Fibroblast of the conjunctiva (primary cell): ENCODE results near the gene FOSL2.

Experiments used
- DNase-seq: peaks from one replicate; pipeline ENCODE4 v3.0.0-alpha.2; 2010; ENCODE audit warnings: low read depth

FOSL2 gene

DNA sequence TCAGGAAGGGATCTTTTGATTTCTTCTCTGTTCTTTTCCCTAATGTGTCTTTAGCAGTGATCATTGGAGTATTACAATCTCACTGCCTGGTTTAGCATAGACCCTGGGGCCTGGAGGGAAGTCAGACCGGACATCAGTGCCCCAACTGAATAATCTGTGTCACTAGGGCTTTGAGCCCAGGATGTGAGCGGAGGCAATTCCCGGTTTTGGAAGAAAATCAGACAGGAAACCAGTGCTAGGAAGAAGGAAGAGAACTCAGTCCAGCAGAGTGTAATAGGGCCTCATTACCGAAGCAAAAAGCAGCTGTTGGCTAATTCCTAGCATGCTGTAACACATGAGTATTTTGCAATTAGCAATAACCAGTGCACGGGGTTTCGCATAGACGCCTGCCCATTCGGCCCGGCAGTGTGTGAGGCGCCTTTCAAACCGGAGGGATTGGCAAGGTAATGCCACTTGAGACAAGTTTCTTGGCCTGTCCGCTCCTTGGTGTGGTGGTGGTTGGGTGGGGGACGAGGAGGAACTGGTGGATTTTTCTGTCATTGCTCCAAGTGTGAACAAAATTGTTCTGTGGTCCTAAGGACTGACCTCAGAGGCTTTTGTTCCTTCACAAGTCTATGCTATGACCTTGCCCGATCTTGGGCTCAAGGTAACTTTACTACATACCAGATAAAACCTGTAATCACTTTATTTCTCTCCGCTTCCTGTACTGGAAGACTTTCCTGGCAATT is 2.8 kb downstream of the FOSL2 start:
- DNase-seq: peak; percentile 34

GRCh38 chr2:28397043-28397381 is 4.4 kb downstream of the FOSL2 start:
- no peak for DNase-seq

DNA sequence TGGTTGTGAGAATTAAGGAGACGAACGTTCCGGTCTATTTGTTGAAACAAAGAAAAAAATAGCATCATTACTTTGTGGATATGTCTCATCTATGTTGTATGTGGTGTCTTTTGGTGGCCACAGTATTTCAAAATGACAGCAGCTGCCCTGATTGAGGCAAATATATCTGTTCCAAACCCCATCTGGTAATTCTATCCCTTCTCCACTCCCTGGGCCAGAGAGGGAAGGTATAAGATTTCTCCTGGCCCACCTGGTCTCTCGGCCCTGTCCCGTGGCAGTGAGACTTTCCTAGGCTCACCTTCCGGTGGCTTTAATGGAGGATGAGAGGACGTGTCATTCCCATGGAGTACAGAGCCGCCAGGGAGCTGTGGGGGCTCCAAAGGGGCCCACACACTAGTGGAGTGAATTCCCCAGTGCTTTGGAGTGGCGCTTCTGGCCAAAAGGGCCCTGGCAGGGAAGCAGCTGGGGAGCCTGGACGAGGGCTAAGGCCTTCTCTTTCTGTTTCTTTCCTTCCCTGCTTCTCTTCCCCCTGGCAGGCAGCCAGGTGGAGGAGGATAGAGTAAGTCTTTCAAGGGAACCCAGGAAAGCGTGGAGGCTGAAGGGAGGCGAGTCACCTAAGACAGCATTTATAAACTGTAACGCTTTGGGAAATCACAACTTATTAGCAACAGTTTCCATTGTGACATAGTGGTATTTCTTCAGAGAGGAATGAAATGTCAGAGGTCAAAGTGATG is 5.6 kb downstream of the FOSL2 start:
- DNase-seq: peak; percentile 27

GRCh38 chr2:28399289-28399688 is 6.6 kb downstream of the FOSL2 start:
- DNase-seq: no peak

DNA sequence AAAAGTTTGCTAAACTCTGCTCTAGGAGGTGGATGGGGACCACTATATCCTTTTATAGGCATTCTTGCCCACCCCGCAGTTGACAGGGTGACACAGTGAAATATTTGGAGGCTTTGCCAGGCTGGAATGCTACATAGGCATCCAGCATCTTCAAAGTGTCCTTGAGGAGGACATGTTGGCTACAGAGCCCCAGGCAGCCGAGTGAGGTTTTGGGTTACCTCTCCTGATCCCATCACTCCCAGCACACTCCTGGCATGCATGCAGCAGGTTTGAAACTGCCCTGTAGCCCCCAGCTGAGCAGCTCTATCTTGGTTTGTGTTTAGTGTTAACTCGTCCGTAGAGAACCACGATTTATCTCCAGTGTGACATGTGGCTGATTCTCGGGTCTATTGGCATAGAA is 7.3 kb downstream of the FOSL2 start:
- no peak for DNase-seq

DNA sequence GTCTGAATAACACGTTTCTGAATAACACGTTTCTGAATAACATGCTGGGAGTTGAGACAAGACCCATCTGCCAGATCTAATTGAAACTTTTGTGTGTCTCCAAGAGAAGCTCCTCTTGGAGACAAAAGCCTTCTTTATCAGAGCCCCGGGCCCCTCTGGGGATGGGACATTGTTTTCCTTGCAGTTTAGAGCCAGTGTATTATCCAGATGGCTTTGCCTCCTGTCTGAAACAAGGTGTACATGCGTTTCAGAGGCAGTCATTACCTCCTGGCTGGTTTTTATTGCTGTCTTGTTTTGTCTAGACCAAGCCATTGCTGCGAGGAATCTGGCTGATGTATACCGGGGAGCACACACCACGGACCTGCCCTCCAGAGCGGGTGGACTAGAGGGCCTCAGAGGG is 7.8 kb downstream of the FOSL2 start:
- DNase-seq: no peak

DNA sequence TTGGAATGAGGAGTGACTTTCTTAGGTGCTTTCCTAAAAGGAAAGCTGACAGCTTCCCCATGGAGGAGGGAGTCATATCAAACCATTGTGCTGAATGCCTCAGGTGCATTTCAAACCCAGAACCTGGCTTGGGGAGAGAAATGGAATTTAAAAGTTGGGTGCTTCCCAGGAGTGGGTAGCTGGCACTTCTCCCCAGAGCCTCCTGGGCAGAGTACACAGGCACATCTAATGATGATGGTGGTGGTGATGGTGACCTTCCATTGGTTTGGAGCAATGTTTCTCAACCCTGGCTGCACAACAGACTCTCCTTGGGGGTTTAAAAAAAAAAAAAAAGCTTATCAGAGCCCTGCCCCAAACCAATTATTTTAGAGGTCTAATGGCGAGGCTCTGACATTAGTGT is 8.3 kb downstream of the FOSL2 start:
- DNase-seq: no peak

- DNase-seq: no peak
These were observed 8.8 kb downstream of the FOSL2 start for GRCh38 chr2:28401411-28401810.

- no peak for DNase-seq
These were observed 9.4 kb downstream of the FOSL2 start for GRCh38 chr2:28401948-28402550.

DNA sequence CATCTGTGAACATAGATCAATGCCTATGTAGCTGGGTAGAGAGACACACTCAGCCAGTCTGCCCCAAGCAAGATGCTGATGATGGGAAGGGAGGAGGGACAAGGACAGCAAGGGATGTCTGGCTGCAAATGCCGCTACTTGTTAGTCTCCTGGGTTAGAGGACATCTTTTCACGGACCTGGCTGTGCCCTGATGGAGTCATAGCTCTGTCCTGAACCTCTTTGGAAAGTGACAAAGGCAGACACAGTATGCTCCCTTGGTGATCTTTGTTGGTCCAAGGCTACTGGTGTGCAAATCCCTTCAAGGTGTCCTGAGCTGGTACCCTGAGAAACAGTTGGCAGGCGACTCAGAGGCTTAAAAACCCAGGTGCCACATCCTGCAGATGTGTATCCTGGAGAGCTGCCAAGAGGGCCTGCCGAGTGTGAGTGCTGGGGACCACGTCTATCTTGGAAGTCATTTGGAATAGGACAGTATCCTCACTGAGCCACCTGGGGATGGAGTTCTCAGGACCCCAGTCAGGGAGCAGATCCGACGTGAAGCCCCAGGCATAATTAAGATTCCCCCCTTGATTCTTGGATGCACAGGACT is 10.8 kb downstream of the FOSL2 start:
- no peak for DNase-seq

- DNase-seq: no peak
These were observed 11.4 kb downstream of the FOSL2 start for GRCh38 chr2:28404086-28404485.

- DNase-seq: no peak
These were observed 12.9 kb downstream of the FOSL2 start for GRCh38 chr2:28405537-28405936.

DNA sequence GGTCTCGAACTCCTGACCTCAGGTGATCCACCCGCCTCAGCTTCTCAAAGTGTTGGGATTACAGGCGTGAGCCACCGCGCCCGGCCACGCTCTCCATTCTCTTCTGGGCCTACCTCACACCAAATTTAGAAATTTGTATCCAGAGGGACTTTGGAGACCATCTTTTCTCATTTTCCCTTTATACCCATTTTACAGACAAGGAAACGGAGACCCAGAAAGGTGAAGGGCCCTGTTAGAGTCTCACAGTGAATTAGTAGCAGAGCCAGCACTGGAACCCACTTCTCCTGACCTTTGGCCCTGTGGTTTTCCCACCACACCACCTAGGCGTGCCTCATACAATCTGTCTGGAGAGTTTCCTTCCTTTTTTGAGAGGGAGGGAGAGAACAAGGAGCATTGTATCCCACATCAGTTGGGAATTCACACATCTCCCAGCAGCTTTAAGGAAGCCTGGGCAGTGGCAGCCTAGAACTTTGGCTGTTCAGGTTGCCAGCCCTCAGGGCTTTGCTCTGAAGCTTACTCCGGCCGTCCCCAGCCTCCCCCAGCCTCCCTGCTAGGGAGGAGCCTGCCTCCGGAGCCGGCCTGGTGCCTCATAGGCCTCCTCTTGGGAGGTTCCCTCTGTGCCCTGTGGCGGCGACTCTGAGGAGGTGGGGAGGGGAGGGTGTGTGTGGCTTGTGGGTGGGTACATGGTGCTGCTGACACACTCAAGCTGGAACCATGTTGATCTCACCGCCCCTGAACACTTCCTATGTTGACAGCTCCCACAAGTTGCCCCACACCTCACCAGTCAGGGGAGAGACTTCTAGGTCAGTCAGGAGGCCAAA is 13.8 kb downstream of the FOSL2 start:
- no peak for DNase-seq

GRCh38 chr2:28407131-28407975 is 14.7 kb downstream of the FOSL2 start:
- DNase-seq: no peak

- no peak for DNase-seq
These were observed 15.5 kb downstream of the FOSL2 start for GRCh38 chr2:28407976-28408690.

- no peak for DNase-seq
These were observed 16.3 kb downstream of the FOSL2 start for GRCh38 chr2:28408764-28409599.

- no peak for DNase-seq
These were observed 18.6 kb downstream of the FOSL2 start for GRCh38 chr2:28411166-28411755.

GRCh38 chr2:28411956-28412609 is 19.4 kb downstream of the FOSL2 start:
- no peak for DNase-seq
